Activated CD8-positive, alpha-beta memory T cell treated with anti-CD3 and anti-CD28 coated beads for 4 hours (primary cell): ENCODE results near the gene COPS7A.

Experiments
- DNase-seq, 2 donors: peaks; one replicate each; pipeline ENCODE4 v3.0.0-alpha.2; 2020; ENCODE audit warnings: low read depth in 2 of 2

Gene COPS7A

DNA sequence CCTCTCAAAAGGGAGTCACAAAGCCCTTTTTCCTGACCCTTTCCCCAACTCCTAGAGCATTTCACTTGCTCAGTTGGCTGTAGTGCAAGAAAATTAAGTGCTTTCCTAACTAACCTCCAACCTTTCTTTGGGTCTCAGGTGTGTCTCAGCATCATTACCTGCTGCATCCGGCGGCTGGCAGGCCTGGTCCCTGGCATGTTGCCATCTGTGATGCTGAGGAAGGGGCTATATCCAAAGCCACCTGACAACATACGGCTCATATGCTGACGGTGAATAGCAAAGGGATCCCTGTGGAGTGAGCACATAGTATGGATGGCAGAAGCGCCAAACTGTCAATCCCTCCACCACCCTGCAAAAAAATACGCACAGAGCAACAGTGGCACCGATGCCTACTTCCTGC is 27.9 kb downstream of the COPS7A start:
- no peak for DNase-seq

GRCh38 chr12:6752167-6752920 is 28.5 kb downstream of the COPS7A start:
- DNase-seq: no peak

DNA sequence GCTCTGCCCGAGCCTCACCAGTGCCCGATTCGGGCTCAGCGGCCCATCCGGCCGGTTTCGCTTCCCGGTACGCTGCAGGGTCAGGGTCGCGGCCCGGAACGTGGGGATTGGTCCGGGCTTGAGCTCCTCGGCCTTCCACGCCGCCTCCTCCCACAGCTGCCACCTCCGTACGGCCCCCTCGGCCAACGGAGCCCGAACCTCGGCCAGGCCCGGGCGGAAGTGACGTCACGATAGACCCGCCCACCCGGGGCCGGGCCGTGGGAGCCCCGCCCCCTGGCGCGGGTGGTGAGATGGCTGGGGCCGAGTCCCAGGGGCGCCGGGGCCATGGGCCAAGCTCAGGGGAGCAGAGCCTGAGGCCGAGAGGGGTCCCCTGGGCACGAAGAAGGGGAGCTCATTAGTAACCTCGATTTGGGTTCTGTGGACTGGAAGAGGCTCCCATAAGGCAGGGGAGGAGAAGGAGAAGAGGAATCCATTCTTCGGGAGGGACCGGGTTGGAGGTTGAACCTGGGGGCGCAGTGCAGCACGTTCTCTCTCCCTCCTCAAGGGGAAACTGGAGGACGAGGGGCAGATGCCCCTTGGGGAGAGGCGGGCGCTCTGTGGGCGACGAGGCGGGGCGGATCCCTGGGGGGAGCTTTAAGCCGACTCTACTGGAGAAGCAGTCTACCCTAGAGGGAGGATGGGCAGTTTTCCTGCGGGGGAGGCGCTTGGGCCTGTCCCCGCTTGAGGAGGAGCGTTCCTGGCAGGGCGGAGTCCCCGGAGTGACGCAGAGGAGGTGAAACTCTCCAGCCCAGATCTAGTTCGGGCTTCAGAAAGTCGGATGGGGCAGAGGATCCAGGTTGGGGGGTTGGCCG is 29.3 kb downstream of the COPS7A start, which contains the start of gene MLF2:
MLF2 (minus strand) TSS at position 221 of the 851 bp plus-strand sequence. CDS start 807 bp downstream, outside the sequence.
- peak; percentile 95 for DNase-seq

- DNase-seq: no peak
Measured at GRCh38 chr12:6753772-6754356, 30.0 kb downstream of the COPS7A start.

- DNase-seq: no peak
Measured at GRCh38 chr12:6754411-6754810, 30.6 kb downstream of the COPS7A start.

DNA sequence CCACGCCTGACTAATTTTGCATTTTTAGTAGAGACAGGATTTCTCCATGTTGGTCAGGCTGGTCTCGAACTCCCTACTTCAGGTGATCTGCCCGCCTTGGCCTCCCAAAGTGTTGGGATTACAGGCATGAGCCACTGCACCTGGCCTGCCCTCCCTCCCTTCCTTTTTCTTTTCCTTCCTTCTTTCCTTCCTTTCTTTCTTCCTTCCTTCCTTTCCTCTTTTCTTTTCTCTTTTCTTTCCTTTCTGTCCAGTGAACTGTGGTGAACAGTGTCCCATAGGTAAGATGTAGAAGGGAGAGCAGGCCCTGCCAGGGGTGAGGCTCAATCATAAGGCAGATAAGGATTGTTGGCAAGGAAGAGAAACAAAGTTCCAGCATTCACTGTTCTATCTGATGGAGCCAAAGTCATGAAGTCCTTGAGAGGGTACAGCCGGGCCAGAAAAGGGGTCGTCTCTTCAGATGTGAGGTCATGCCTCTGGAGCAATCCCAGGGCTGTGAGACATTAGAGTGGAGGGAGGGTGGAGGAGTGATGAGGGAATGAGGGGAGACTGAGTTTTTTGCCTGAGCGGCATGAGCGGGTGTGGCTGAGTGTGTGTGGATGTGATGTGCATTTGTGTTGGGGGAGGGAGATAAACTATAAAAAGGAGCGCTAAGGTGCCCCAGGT is 33.3 kb downstream of the COPS7A start:
- no peak for DNase-seq

DNA sequence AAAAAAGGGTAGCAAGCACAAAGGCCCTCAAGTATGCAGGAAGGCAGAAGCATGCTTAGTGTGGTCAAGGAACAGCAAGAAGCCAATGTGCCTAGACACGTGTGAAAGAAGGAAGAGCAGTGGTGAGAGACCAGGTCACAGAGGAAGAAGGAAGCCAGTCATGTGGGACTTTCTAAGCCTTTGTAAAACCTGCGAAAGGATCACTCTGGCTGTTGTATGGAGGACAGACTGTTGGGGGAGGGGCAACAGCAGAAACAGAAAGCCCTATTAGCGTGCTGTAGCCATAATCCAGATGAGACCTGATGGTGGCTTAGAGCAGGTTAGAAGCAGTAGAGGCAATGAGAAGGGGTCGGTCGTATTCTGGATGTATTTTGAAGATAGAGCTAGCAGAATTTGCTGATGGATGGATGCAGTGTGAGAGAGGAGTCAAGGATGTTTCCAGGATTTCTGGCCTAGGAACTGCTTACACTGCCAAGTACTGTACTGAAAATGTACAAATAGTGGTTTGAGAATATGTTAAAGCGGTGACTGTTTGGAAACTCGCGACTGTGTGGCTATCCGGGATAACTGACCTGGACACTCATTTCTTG is 34.8 kb downstream of the COPS7A start:
- no peak for DNase-seq

GRCh38 chr12:6759741-6760140 is 35.9 kb downstream of the COPS7A start:
- DNase-seq: no peak

- no peak for DNase-seq
Measured at GRCh38 chr12:6763380-6763779, 39.5 kb downstream of the COPS7A start.

DNA sequence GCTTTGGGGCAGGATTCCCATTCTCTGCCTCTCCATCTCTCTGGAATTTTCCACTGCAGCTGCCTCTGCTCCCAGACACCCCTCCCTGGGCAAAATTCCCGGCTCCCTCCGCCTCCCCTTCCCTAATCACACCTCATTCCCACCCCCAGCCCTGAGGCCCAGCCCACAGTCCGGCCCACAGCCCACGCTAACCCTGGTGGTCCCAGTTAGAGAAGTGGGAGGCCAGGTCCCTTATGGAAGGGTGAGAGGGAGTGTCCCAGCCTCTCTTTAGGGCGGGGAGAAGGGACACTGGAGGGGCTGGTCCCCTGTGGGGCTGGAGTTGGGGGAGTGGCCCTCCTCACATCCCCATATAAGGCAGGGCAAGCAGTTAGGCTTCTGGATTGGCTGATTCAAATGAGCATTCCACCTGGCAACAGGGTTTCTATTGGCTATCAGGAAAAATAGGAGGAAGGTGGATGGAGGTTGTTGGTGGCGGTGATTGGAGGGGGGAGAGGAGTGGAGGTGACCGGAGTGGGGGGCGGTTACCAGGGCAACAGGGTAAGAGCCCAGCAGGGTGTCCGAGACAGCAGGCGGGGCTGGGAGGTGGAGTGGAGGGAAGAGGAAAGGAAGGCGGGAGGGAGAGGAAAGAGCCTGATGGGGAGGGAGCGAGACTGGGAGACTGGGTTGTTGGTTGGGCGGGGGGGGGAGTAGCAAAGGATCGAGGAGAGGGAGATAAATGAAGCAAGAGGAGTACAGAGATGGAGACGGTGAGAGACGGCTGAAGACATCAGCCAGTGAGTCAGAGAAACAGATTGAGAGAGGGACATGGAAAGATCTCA is 40.4 kb downstream of the COPS7A start:
- DNase-seq: no peak

DNA sequence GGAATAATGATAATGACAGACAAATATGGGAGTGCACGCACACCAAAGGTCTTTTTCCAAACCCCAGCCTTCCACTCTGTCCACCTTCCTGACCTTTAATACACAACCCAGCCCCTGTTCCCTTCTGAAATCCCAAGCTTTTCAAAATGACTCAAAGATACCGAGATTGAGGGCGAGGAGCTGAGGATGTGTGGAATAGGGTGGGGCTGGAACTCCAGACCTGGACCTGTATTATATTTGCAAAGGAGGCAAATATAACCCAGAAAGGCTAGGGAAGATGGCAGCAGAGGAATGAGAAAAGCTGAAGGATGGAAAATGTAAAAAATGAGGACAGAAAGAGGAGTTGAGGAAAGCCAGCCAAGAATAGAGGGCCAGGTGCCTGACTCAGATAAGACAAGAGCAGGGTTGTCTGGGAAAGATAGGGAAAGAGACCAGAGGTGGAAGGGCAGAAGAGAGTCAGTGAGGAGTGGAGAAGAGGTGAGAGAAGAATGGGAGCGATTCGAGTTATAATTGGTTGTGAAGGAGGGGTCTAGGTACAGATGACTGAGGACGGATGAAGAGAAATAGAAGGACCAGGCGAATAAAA is 41.3 kb downstream of the COPS7A start:
- no peak for DNase-seq

DNA sequence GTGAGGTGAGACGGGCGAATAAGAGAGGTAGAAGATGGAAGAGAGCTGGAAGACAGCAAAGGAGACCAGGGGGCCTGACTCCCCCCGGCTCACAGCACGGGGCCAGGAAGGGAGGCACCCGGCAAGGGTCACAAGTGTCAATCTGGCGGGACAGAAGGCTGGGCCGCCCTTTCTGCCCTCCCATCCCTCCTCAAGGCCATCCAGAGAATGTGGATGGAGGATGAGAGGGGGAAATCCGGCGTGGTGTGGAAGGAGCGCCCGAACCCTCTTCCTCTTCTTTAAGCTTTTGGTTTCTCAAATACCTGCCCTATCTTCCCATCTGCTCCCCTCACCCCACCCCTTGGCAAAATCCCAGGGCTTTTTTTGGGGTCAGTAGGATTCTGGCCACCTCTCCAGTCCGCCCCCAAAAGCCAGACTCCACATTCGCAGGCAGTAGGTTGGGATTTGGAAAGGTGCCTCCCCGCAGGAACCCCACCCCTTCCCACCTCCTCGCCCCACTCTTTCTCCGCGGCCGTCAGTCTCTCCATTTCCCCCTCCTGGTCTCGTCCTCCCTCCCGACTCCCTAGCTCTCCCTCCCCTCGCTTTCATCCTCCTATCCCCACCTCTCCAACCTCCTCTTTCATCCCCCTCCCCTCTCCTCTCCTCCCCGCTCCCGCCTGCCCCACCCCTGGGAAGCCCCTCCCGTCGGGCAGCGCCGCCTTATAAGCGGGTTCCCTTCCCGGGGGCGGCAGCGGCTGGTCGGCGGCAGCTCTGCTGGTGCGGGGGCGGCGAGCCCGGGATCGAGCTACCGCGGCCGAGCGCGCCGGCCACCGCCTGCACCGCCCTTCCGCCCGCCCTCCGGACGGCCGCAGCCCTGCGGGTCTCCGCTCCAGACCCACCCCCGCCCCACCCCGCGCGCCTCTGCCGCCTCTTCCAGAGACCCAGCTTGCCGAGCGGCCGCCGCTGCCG is 42.1 kb downstream of the COPS7A start, which contains the start of gene PTMS:
PTMS (plus strand) TSS at position 730 of the 948 bp plus-strand sequence. CDS start 343 bp downstream, outside the sequence.
- DNase-seq: no peak

- no peak for DNase-seq
Measured at GRCh38 chr12:6766651-6767349, 43.0 kb downstream of the COPS7A start.

- DNase-seq: no peak
Measured at GRCh38 chr12:6767353-6768319, 43.8 kb downstream of the COPS7A start.

- DNase-seq: no peak
Measured at GRCh38 chr12:6768437-6768914, 44.6 kb downstream of the COPS7A start.

GRCh38 chr12:6768990-6769389 is 45.1 kb downstream of the COPS7A start:
- no peak for DNase-seq

- DNase-seq: no peak
Measured at GRCh38 chr12:6769666-6770065, 45.8 kb downstream of the COPS7A start.
